DOHH2 (cell line): ENCODE results near the gene COX7C.

ENCODE experiments used
- H3F3A ChIP-seq: fragments of 200-600 bp; sonication (generic), shearing (Covaris generic); 2 replicates; pipeline ENCODE4 v1.6.0; 2016; ENCODE audit warnings: antibody characterized with exemption, mild to moderate bottlenecking; ENCODE audit not compliant: control insufficient read depth, insufficient read depth
- H3K27ac ChIP-seq: fragments of 200-600 bp; sonication (generic); 2 replicates; pipeline ENCODE4 v1.5.1; 2014; ENCODE audit warnings: low read depth, mild to moderate bottlenecking, low read length, moderate library complexity
- H3K27me3 ChIP-seq: fragments of 200-600 bp; sonication (generic); 2 replicates; pipeline ENCODE4 v1.6.1; 2014; ENCODE audit warnings: mild to moderate bottlenecking, low read length, mixed read lengths; ENCODE audit not compliant: control insufficient read depth
- H3K36me3 ChIP-seq: fragments of 200-600 bp; sonication (generic); 2 replicates; pipeline ENCODE4 v1.6.1; 2014; ENCODE audit warnings: mild to moderate bottlenecking, low read length, moderate library complexity, mixed read lengths; ENCODE audit not compliant: control insufficient read depth
- H3K4me1 ChIP-seq: fragments of 200-600 bp; sonication (generic); 2 replicates; pipeline ENCODE4 v1.6.1; 2014; ENCODE audit warnings: mild to moderate bottlenecking, low read length, mixed read lengths; ENCODE audit not compliant: control insufficient read depth
- H3K4me2 ChIP-seq: fragments of 200-600 bp; sonication (generic); 2 replicates; pipeline ENCODE4 v1.6.0; 2014; ENCODE audit warnings: mild to moderate bottlenecking, low read length, moderate library complexity
- H3K4me3 ChIP-seq: fragments of 200-600 bp; sonication (generic); 2 replicates; pipeline ENCODE4 v1.5.1; 2014; ENCODE audit warnings: mild to moderate bottlenecking, low read length, mixed read lengths
- H3K79me2 ChIP-seq: fragments of 200-600 bp; sonication (generic); 2 replicates; pipeline ENCODE4 v1.6.1; 2014; ENCODE audit warnings: mild to moderate bottlenecking, low read length, mixed read lengths; ENCODE audit not compliant: control insufficient read depth
- H3K9me2 ChIP-seq: fragments of 200-600 bp; sonication (generic); replicated peaks from 2 replicates; pipeline ENCODE4 v1.6.1; 2014; ENCODE audit warnings: mild to moderate bottlenecking, low read length, mixed read lengths; ENCODE audit not compliant: control insufficient read depth
- H3K9me3 ChIP-seq: fragments of 200-600 bp; sonication (generic); 2 replicates; pipeline ENCODE4 v1.6.1; 2014; ENCODE audit warnings: antibody characterized with exemption, low read length, mixed read lengths; ENCODE audit not compliant: control insufficient read depth, insufficient read depth
- H4K20me1 ChIP-seq: fragments of 200-600 bp; sonication (generic); 2 replicates; pipeline ENCODE4 v1.6.0; 2014; ENCODE audit warnings: low read depth, mild to moderate bottlenecking, antibody characterized with exemption, low read length, moderate library complexity; ENCODE audit not compliant: control insufficient read depth, insufficient read depth
- CTCF ChIP-seq: fragments of 200-600 bp; sonication (generic); IDR thresholded peaks from one replicate; pipeline ENCODE4 v1.5.1; 2014; ENCODE audit warnings: antibody characterized with exemption, mild to moderate bottlenecking, low read depth, low read length; ENCODE audit not compliant: poor library complexity, severe bottlenecking
- EZH2phosphoT487 ChIP-seq: fragments of 200-600 bp; sonication (generic); IDR thresholded peaks from 2 replicates; pipeline ENCODE4 v1.6.1; 2017; ENCODE audit warnings: borderline replicate concordance, mild to moderate bottlenecking, antibody characterized with exemption, low read length, moderate library complexity, mixed read lengths

Gene COX7C

GRCh38 chr5:86631165-86631564 lies 13.4 kb downstream of the COX7C start:
- Histone ChIP-seq H4K20me1 (no peaks in the 10 kb centered on the region), H3K9me2 (no peaks in the 10 kb centered on the region), H3F3A (no peaks in the 10 kb centered on the region), H3K36me3 (no peaks in the 10 kb centered on the region), H3K79me2 (no peaks in the 10 kb centered on the region), H3K27me3 (no peaks in the 10 kb centered on the region), H3K4me2 (no peak overlapping the region), H3K4me1 (no peaks in the 10 kb centered on the region), H3K9me3 (no peaks in the 10 kb centered on the region), H3K27ac (no peak overlapping the region), H3K4me3 (no peak overlapping the region)
- TF ChIP-seq CTCF (no peak), EZH2phosphoT487 (no peak)

DNA sequence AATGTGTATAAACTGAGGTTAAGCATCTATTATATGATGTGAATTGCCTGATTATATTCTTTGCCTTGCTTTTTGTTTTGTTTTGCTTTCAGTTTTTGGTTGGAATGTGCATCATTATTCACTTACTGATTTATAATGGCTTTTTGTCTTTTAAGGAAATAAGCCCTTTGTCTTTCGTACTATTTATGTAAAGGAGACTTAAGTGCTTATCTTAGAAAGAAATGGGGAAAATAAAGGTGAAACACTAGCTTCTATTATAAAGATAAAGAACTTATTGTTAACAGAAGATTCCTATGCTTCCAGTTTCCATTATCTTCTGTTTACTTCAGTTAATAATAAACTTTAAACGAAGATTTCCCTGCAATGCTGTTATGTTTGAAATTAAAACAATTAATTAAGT lies 23.3 kb downstream of the COX7C start:
- TF ChIP-seq EZH2phosphoT487 (no peak), CTCF (no peak)
- Histone ChIP-seq H3K27me3 (peaks cover 3% of the 10 kb centered on the region; the same call in 1 of the 2 replicates), H3K9me2 (no peaks in the 10 kb centered on the region), H3K36me3 (no peaks in the 10 kb centered on the region), H3F3A (no peaks in the 10 kb centered on the region), H3K4me2 (no peak overlapping the region), H4K20me1 (no peaks in the 10 kb centered on the region), H3K4me1 (no peaks in the 10 kb centered on the region), H3K27ac (no peak overlapping the region), H3K79me2 (no peaks in the 10 kb centered on the region), H3K9me3 (no peaks in the 10 kb centered on the region), H3K4me3 (no peak overlapping the region)

- TF ChIP-seq CTCF (no peak), EZH2phosphoT487 (no peak)
- no peaks in the 10 kb centered on the region for H3F3A ChIP-seq
- no peaks in the 10 kb centered on the region for H3K9me3 ChIP-seq
- no peaks in the 10 kb centered on the region for H3K79me2 ChIP-seq
- H3K36me3 ChIP-seq: no peaks in the 10 kb centered on the region
- H4K20me1 ChIP-seq: no peaks in the 10 kb centered on the region
- H3K27me3 ChIP-seq: no peaks in the 10 kb centered on the region
- no peaks in the 10 kb centered on the region for H3K4me1 ChIP-seq
- H3K27ac ChIP-seq: no peak overlapping the region
- no peaks in the 10 kb centered on the region for H3K9me2 ChIP-seq
- H3K4me2 ChIP-seq: no peak overlapping the region
- H3K4me3 ChIP-seq: no peak overlapping the region
Measured at GRCh38 chr5:86644843-86645242, 27.1 kb downstream of the COX7C start.

- Histone ChIP-seq H3K36me3 (no peaks in the 10 kb centered on the region), H3K4me1 (no peaks in the 10 kb centered on the region), H4K20me1 (no peaks in the 10 kb centered on the region), H3K9me2 (no peaks in the 10 kb centered on the region), H3F3A (no peaks in the 10 kb centered on the region), H3K79me2 (no peaks in the 10 kb centered on the region), H3K4me3 (no peak overlapping the region), H3K9me3 (no peaks in the 10 kb centered on the region), H3K4me2 (no peak overlapping the region), H3K27ac (no peak overlapping the region), H3K27me3 (no peaks in the 10 kb centered on the region)
- TF ChIP-seq CTCF (no peak), EZH2phosphoT487 (no peak)
Measured at GRCh38 chr5:86645885-86646284, 28.1 kb downstream of the COX7C start.
